HepG2 (cell line): ENCODE measurements around the gene ASXL1. TPM values are rescaled to one million over a fixed set of nuclear protein-coding genes. Genes with fewer than 3 reads are reported as not detected.

Source experiments
- ARID3A ChIP-seq: IDR thresholded peaks from 2 replicates; pipeline ENCODE4 v1.6.1; 2012; ENCODE audit warnings: low read depth, low read length, improper control_type of control experiment
- GABPA ChIP-seq, 2 experiments: IDR thresholded peaks; 2 replicates each; pipeline ENCODE4 v1.6.1; 2011 to 2016; ENCODE audit warnings: low read depth in 2 of 2, low read length in 1 of 2, missing biosample characterization in 1 of 2, missing genetic modification characterization in 1 of 2
- HDAC1 ChIP-seq: sonication (generic); formaldehyde crosslinking; IDR thresholded peaks from 2 replicates; pipeline ENCODE4 v1.5.1; 2020; ENCODE audit warnings: mild to moderate bottlenecking, missing genetic modification reagents
- HOXD1 ChIP-seq: sonication (generic); formaldehyde crosslinking; IDR thresholded peaks from 2 replicates; pipeline ENCODE4 v1.5.0; 2020; ENCODE audit warnings: missing genetic modification reagents
- JARID2 ChIP-seq: sonication (generic); formaldehyde crosslinking; IDR thresholded peaks from 2 replicates; pipeline ENCODE4 v1.8.1; 2023; ENCODE audit warnings: missing genetic modification reagents, inconsistent platforms; ENCODE audit not compliant: insufficient replicate concordance
- MLLT10 ChIP-seq: sonication (generic); formaldehyde crosslinking; IDR thresholded peaks from 2 replicates; pipeline ENCODE4 v1.4.0; 2020; ENCODE audit warnings: missing genetic modification reagents
- MTF1 ChIP-seq: sonication (generic); formaldehyde crosslinking; IDR thresholded peaks from 2 replicates; pipeline ENCODE4 v1.5.0; 2020; ENCODE audit warnings: missing genetic modification reagents
- PPARG ChIP-seq: conservative IDR thresholded peaks from 2 replicates; pipeline ENCODE4 v1.6.1; 2016; ENCODE audit warnings: missing biosample characterization, missing genetic modification reagents
- RNF2 ChIP-seq: fragments of 450-650 bp; conservative IDR thresholded peaks from 2 replicates; pipeline ENCODE4 v1.6.1; 2016; ENCODE audit warnings: low read depth
- SOX5 ChIP-seq: IDR thresholded peaks from 2 replicates; pipeline ENCODE4 v1.6.1; 2016; ENCODE audit warnings: borderline replicate concordance
- YEATS2 ChIP-seq: sonication (generic); formaldehyde crosslinking; IDR thresholded peaks from 2 replicates; pipeline ENCODE4 v1.4.0; 2020; ENCODE audit warnings: missing genetic modification reagents, borderline replicate concordance
- ZBTB20 ChIP-seq: sonication (generic); formaldehyde crosslinking; IDR thresholded peaks from 2 replicates; pipeline ENCODE4 v1.8.1; 2023; ENCODE audit warnings: missing genetic modification reagents, low read depth, mild to moderate bottlenecking, borderline replicate concordance
- ZBTB38 ChIP-seq: sonication (generic); formaldehyde crosslinking; IDR thresholded peaks from 2 replicates; pipeline ENCODE4 v1.5.1; 2020; ENCODE audit warnings: mild to moderate bottlenecking, missing genetic modification reagents
- ZNF230 ChIP-seq: sonication (generic); formaldehyde crosslinking; IDR thresholded peaks from 2 replicates; pipeline ENCODE4 v1.4.0; 2020; ENCODE audit warnings: mild to moderate bottlenecking, missing genetic modification reagents
- ZNF317 ChIP-seq: sonication (generic); formaldehyde crosslinking; IDR thresholded peaks from 2 replicates; pipeline ENCODE4 v1.5.0; 2020; ENCODE audit warnings: mild to moderate bottlenecking, missing genetic modification reagents
- ZNF552 ChIP-seq: sonication (generic); formaldehyde crosslinking; IDR thresholded peaks from 2 replicates; pipeline ENCODE4 v1.9.0; 2022; ENCODE audit warnings: missing genetic modification reagents, mild to moderate bottlenecking, borderline replicate concordance
- ZNF570 ChIP-seq: sonication (generic); formaldehyde crosslinking; IDR thresholded peaks from 2 replicates; pipeline ENCODE4 v1.4.0; 2020; ENCODE audit warnings: mild to moderate bottlenecking, missing genetic modification reagents, borderline replicate concordance
- ZNF614 ChIP-seq: IDR thresholded peaks from 2 replicates; pipeline ENCODE4 v1.6.1; 2018; ENCODE audit warnings: missing biosample characterization, missing genetic modification reagents, inconsistent platforms, borderline replicate concordance
- ZNF652 ChIP-seq: IDR thresholded peaks from 2 replicates; pipeline ENCODE4 v1.6.1; 2016; ENCODE audit warnings: low read depth, borderline replicate concordance
- ZNF772 ChIP-seq: sonication (generic); formaldehyde crosslinking; IDR thresholded peaks from 2 replicates; pipeline ENCODE4 v1.5.0; 2020; ENCODE audit warnings: mild to moderate bottlenecking, missing genetic modification reagents
- polyA plus RNA-seq, 8 experiments: library from polyadenylated mRNA; depleted of rRNA in 3 of 8; stranded (reverse) in 7 of 8; unstranded in 1 of 8; fragments of >200 nt; fragmentation: Illumina TruSeq in 4 of 8; extraction: Trizol in 4 of 8; gene quantifications; 2 replicates each; pipeline versions ENCODE4 v1.2.1 to v1.2.3, GENCODE V29; 2011 to 2016; ENCODE audit warnings: low read depth in 4 of 8, missing spikeins in 1 of 8, mixed read lengths in 1 of 8; ENCODE audit not compliant: insufficient read depth in 1 of 8
- total RNA-seq, 5 experiments: library from RNA; depleted of rRNA; stranded (reverse); fragments of >200 nt; fragmentation: Illumina TruSeq; extraction: Trizol; gene quantifications; 2 replicates each; pipeline ENCODE4 v1.2.3, GENCODE V29; 2016; ENCODE audit warnings: low read depth in 1 of 5
- TF ChIP-seq, protein P1 (sequence below), 2 experiments: sonication (generic) in 1 of 2; formaldehyde crosslinking in 1 of 2; IDR thresholded peaks; 2 replicates each; pipeline versions ENCODE4 v1.4.0 to v1.6.1; 2018 to 2020; ENCODE audit warnings: missing genetic modification reagents in 2 of 2, borderline replicate concordance in 1 of 2, low read depth in 1 of 2, mild to moderate bottlenecking in 1 of 2, missing biosample characterization in 1 of 2
- TF ChIP-seq, protein P2 (sequence below), 2 experiments: IDR thresholded peaks; 2 replicates each; pipeline ENCODE4 v1.6.1; 2011 to 2012; ENCODE audit warnings: low read length in 2 of 2, borderline replicate concordance in 1 of 2, low read depth in 1 of 2, mild to moderate bottlenecking in 1 of 2, moderate library complexity in 1 of 2

The ASXL1 gene
- total and polyA plus RNA-seq, 2 of the 13 experiments (the other 11 are each of a cell fraction or from before 2014, with no cell fraction given) = 62.1 to 74.8 TPM

GRCh38 chr20:32437391-32438074 lies 79.4 kb downstream of the ASXL1 start (continued):
- no peak for TF ChIP-seq GABPA (IDR thresholded peaks at IDR 0.05; ENCODE audit: low read depth, low read length)
- TF ChIP-seq GABPA (CRISPR knock-in tag; IDR thresholded peaks at IDR 0.05; ENCODE audit: low read depth) = no peak
- peak; percentile 30; the same call in 1 of the 2 replicates for TF ChIP-seq SOX5
- TF ChIP-seq ZBTB38 = no peak
- peak; percentile 69; the same call in 1 of the 2 replicates for TF ChIP-seq YEATS2
- no peak for TF ChIP-seq ZNF230 (CRISPR knock-in tag)
- TF ChIP-seq ZNF552 (CRISPR knock-in tag) = 0 out of 2 replicates have a peak, but pooled peaks have one; percentile 44
- no peak for TF ChIP-seq RNF2
- TF ChIP-seq ZNF317 = 0 out of 2 replicates have a peak, but pooled peaks have one; percentile 37
- no peak for TF ChIP-seq ZNF614 (CRISPR knock-in tag)
- TF ChIP-seq ARID3A = no peak
- TF ChIP-seq ZNF570 (CRISPR knock-in tag) = no peak
- no peak for TF ChIP-seq ZNF772
- TF ChIP-seq, protein P1, sequence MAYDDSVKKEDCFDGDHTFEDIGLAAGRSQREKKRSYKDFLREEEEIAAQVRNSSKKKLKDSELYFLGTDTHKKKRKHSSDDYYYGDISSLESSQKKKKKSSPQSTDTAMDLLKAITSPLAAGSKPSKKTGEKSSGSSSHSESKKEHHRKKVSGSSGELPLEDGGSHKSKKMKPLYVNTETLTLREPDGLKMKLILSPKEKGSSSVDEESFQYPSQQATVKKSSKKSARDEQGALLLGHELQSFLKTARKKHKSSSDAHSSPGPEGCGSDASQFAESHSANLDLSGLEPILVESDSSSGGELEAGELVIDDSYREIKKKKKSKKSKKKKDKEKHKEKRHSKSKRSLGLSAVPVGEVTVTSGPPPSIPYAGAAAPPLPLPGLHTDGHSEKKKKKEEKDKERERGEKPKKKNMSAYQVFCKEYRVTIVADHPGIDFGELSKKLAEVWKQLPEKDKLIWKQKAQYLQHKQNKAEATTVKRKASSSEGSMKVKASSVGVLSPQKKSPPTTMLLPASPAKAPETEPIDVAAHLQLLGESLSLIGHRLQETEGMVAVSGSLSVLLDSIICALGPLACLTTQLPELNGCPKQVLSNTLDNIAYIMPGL (CRISPR knock-in tag; IDR thresholded peaks at IDR 0.05; ENCODE audit: borderline replicate concordance in 1 of 2, low read depth in 1 of 2) = peak; percentile 30 to 31; a peak in 1 of 4 replicates
- TF ChIP-seq ZNF652 (CRISPR knock-in tag) = peak; percentile 97
- TF ChIP-seq MTF1 (CRISPR knock-in tag) = no peak
- TF ChIP-seq ZBTB20 = no peak
- no peak; the same call in 1 of the 2 replicates for TF ChIP-seq HOXD1 (CRISPR knock-in tag)
- peak; percentile 26; the same call in 1 of the 2 replicates for TF ChIP-seq HDAC1
- TF ChIP-seq, protein P2, sequence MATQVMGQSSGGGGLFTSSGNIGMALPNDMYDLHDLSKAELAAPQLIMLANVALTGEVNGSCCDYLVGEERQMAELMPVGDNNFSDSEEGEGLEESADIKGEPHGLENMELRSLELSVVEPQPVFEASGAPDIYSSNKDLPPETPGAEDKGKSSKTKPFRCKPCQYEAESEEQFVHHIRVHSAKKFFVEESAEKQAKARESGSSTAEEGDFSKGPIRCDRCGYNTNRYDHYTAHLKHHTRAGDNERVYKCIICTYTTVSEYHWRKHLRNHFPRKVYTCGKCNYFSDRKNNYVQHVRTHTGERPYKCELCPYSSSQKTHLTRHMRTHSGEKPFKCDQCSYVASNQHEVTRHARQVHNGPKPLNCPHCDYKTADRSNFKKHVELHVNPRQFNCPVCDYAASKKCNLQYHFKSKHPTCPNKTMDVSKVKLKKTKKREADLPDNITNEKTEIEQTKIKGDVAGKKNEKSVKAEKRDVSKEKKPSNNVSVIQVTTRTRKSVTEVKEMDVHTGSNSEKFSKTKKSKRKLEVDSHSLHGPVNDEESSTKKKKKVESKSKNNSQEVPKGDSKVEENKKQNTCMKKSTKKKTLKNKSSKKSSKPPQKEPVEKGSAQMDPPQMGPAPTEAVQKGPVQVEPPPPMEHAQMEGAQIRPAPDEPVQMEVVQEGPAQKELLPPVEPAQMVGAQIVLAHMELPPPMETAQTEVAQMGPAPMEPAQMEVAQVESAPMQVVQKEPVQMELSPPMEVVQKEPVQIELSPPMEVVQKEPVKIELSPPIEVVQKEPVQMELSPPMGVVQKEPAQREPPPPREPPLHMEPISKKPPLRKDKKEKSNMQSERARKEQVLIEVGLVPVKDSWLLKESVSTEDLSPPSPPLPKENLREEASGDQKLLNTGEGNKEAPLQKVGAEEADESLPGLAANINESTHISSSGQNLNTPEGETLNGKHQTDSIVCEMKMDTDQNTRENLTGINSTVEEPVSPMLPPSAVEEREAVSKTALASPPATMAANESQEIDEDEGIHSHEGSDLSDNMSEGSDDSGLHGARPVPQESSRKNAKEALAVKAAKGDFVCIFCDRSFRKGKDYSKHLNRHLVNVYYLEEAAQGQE (IDR thresholded peaks at IDR 0.05; ENCODE audit: borderline replicate concordance in 1 of 2, low read depth in 1 of 2, low read length in 2 of 2) = no peak
- TF ChIP-seq MLLT10 (CRISPR knock-in tag) = no peak
- TF ChIP-seq JARID2 (CRISPR knock-in tag) = no peak
- TF ChIP-seq PPARG = 0 out of 2 replicates have a peak, but pooled peaks have one; percentile 18
